ENCODE data around the gene NDUFS8.

GRCh38 chr11:67997475-67997921 is 33.0 kb upstream of the NDUFS8 start:
- no peak for TF ChIP-seq CTCF (IDR thresholded peaks at IDR 0.05; ENCODE audit: insufficient read depth, low read length)
- TF ChIP-seq POLR2AphosphoS5 (IDR thresholded peaks at IDR 0.05; ENCODE audit: low read depth): no peak; the same call in 1 of the 2 replicates
- no peak for TF ChIP-seq GABPA (IDR thresholded peaks at IDR 0.05; ENCODE audit: low read depth)
- no peak for TF ChIP-seq REST (IDR thresholded peaks at IDR 0.05; ENCODE audit: insufficient replicate concordance, low read depth)
- no peak for TF ChIP-seq SPI1 (IDR thresholded peaks at IDR 0.05; ENCODE audit: borderline replicate concordance, low read depth)

Data from HL-60 (cell line).